Stimulated activated CD8-positive, alpha-beta memory T cell treated with anti-CD3 and anti-CD28 coated beads, Interleukin-15, amount 100 ng/mL, for 1 hour (primary cell): ENCODE data around the gene ZBED4.

Experiments used
- DNase-seq: peaks from one replicate; pipeline ENCODE4 v3.0.0-alpha.2; 2020; ENCODE audit warnings: low read depth

The ZBED4 gene

GRCh38 chr22:49878206-49878605 lies 24.6 kb downstream of the ZBED4 start:
- no peak for DNase-seq

- DNase-seq, result no peak
Observed at GRCh38 chr22:49879871-49880270, 26.2 kb downstream of the ZBED4 start.

DNA sequence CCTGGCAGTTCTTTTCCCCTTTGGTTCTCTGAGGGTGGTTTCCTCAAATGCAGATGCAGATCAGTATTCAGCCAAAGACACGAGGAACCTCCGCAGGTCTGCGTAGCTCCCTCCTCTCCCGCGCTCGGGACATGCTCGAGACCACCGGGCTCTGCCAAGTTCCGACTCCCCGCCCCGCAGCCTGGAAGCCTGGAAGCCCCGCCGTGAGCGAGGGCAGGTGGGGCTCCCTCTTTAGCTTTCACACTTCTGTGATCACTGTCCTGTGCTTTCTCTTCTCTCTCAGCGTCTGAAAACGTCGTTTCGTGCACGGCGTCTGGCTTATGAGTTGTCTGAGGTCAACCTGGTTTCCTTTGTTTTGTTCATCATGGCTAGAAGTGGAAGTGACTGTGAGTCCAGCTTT lies 26.6 kb downstream of the ZBED4 start:
- DNase-seq, result no peak

- no peak for DNase-seq
Observed at GRCh38 chr22:49881856-49882255, 28.2 kb downstream of the ZBED4 start.

DNA sequence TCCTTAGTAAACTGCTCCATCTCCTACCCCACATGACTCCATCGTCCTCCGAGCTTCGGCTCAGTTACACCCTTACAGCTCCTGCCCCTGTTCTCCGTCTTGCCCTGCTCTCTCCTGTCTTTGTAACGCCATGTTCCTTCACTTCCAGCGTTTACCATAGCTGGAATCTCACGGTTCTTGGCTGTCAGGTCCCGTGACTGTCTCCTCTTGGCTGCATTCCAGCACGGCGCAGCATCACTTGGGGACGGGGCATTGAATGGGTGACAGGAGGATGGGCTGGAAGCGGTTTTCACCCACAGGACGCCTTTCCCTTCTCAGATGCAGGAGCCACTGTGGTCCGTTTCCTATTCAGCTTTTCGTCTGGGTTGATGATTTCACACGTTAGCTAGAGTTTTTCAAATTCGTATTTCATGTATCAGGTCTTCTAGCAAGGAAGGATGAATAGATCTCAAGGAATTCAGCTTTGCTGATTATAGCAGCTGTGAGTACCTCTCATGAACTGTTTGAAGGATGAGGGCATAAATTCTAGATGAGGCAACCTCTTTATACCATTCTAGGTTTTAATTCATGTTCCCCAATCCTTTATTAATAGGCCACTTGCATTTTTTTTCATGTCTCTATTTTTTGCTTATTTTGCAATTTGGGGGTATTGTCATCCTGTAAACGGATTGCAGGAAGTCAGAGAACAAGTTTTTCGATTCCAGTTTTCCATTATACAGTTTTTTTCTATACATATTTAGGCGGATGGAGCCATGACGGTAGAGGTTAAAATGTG lies 29.1 kb downstream of the ZBED4 start:
- DNase-seq, result no peak

GRCh38 chr22:49883294-49883640 lies 29.6 kb downstream of the ZBED4 start:
- DNase-seq, result no peak

- no peak for DNase-seq
Observed at GRCh38 chr22:49884075-49884474, 30.4 kb downstream of the ZBED4 start.

- no peak for DNase-seq
Observed at GRCh38 chr22:49884503-49885260, 31.0 kb downstream of the ZBED4 start.

- no peak for DNase-seq
Observed at GRCh38 chr22:49885281-49885680, 31.6 kb downstream of the ZBED4 start.

GRCh38 chr22:49885881-49886280 lies 32.2 kb downstream of the ZBED4 start:
- DNase-seq, result no peak

DNA sequence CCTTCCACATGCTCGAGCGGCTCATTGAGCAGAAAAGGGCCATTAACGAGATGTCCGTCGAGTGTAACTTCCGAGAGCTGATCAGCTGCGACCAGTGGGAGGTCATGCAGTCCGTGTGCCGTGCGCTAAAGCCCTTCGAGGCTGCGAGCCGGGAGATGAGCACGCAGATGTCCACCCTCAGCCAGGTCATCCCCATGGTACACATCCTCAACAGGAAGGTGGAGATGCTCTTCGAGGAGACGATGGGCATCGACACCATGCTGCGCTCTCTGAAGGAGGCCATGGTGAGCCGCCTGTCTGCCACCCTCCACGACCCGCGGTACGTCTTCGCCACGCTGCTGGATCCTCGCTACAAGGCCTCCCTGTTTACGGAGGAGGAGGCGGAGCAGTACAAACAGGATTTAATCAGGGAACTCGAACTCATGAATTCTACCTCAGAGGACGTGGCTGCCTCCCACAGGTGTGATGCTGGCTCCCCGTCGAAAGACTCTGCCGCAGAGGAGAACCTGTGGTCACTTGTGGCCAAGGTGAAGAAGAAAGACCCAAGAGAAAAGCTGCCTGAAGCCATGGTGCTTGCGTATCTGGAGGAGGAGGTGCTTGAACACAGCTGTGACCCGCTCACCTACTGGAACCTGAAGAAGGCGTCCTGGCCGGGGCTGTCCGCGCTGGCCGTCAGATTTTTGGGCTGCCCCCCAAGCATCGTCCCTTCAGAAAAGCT lies 32.9 kb downstream of the ZBED4 start:
- DNase-seq, result no peak

- DNase-seq, result no peak
Observed at GRCh38 chr22:49887064-49887451, 33.4 kb downstream of the ZBED4 start.

- DNase-seq, result no peak
Observed at GRCh38 chr22:49887702-49888101, 34.1 kb downstream of the ZBED4 start.

GRCh38 chr22:49889071-49889470 lies 35.4 kb downstream of the ZBED4 start:
- no peak for DNase-seq

DNA sequence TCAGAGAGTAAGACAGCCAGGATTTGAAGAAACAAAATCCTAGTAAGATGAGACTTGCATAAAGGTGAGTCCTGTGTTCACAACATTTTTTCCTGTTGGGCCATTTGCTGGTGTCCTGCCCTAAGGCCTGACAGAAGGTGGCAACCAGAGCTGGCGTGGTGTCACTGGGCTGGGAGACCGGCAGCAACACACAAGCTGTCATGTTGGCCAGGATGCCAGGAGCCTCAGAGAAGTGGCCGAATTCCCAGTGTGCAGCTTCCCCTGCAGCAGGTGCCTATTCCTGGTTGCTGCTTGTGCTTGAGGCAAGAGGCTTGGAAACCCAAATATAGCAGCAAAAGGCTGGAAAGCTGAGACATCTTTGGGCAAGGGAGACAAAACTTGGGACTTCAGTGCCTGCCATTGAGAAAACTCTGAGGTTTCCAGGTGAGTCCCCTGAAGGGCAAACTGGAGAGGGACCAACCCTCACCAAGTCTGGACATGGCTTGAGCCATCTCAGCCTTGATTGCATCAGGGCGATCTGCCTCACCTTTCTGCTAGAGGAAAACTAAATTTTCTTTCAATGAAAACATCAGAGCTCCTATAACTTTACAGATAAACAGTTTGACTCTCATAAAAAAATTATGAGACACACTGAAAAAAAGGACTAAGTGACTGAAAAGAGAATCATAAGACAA lies 38.7 kb downstream of the ZBED4 start:
- no peak for DNase-seq

DNA sequence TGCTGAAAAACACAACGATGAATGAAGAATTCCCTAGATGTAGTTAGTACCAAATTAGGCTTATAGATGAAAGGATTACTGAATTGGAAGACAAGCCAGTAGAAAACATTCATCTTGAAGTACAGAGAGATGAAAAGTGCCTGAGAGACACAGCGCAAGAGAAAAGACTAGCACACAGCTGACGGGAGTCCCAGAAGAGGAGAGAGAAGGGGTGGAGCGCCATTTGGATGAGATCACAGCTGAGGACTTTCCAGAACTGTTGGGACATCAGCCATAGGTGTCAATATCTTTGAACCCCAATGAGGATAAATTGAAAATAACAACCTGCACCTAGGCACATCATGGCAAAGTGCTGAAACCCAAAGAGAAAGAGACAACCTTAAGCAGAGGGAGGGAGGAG lies 39.4 kb downstream of the ZBED4 start:
- DNase-seq, result no peak

DNA sequence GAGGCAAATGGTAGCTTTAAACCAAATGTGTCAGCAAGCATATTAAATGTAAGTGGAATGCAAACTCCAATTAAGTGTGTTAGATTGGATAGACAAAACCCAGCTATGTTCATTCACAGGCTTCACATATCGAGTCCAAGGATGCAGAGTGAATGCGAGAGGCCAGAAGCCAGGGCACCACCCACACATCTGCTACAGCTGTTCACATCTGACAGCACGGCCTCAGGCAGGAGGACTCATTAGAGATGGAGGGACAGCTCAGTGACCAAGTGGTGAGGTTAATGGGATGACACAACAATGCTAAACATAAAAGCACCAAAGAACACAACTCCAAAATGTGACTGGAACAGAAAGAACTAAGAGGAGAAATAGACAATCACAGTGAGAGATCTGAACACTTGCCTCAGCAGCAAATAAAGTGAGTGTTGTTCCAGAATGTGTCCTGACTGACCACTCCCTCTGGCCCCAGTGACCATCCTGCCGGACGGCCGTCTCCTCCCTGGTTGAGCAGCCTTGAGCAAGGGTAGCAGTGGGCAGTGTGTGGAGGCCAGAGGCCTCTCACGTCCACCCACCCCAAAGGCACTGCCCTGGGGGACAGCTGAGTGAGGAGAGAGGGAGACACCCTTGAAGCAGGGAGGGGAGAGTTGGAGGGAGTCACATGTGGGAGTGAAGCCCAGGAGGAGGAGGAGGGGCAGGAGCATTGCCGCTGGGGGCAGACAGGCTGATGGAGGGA lies 40.8 kb downstream of the ZBED4 start:
- DNase-seq, result no peak

DNA sequence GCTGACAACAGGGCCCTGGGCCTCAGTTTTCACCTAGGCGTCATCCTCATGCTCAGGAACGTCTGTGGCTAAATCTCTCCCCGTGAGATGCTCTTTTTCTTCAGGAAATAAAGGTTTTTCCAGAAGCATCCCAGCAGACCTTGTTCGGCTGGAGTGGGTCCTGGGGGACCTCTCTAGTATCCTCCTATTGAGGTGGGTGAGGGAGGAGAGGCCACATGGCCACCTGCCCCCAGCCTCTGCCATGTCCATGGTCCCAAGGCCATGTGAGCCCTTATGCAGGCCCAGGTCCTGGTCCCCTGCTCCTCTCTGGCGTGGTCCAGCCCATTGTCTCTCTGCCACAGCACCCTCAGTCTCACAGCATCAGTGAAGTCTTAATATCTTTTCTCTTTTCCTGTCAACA lies 42.6 kb downstream of the ZBED4 start:
- no peak for DNase-seq

DNA sequence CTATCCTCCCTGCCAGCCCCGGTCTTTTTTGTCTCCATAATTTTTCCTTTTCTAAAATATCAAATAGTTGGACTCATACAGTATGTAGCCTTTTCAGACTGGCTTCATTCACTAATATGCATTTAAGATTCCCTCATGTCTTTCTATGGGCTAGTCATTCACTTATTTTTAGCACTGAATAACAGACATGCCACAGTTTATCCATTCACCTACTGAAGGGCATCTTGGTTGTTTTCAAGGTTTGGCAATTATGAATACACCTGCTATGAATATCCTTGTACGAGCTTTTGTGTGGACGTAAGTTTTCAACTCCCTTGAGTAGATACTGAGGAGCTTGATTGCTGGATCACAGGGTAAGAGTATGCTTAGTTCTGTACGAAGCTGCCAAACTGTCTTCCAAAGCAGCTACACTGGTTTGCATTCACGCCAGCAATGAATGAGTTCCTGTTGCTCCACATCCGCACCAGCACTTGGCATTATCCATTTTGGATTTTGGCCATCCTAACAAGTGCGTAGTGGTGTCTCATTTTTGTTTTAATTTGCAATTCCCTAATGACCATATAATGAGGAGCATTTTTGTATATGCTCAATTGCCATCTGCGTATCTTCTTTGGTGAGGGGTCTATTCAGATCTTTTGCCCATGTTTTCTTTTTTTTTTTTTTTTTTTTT lies 43.5 kb downstream of the ZBED4 start:
- no peak for DNase-seq

DNA sequence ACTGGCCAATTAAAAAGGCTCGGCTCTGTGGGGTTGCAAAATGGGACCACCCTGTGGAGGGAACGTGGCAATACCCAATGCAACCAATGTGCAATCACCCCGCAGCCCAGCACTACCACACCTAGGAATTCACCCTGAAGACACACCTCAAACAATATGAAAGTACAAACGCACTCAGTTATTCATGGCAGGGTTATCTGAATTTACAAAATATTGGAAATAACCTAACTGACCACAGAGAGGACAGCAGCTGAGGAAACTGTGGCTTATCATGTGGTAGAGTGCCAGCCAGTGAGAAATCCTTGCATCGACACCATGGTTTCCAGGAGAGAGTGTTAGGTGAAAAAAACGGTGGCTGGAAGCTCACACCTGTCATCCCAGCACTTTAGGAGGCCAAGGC lies 45.9 kb downstream of the ZBED4 start:
- DNase-seq, result no peak
